GM21619 (cell line): ENCODE measurements around the gene ERC2.

Experiments used
- ATAC-seq: cut with Tn5 transposase; IDR thresholded peaks from one replicate; pipeline ENCODE4 v1.9.1; 2021; ENCODE audit not compliant: unreplicated experiment

ERC2 gene

DNA sequence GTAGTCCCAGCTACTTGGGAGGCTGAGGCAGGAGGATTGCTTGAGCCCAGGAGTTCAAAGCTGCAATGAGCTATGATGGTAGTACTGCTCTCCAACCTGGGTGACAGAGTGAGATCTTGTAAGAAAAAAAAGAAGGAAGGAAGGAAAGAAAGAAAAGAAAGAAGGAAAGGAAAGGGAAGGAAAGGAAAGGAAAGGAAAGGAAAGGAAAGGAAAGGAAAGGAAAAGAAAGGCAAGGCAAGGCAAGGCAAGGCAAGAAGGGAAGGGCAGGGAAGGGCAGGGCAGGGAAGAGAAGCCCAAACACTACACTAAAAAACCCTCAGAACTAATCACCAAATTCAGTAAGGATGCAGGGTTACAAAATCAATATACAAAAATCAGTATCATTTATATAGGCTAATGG lies 341.6 kb downstream of the ERC2 start:
- no peak for ATAC-seq

DNA sequence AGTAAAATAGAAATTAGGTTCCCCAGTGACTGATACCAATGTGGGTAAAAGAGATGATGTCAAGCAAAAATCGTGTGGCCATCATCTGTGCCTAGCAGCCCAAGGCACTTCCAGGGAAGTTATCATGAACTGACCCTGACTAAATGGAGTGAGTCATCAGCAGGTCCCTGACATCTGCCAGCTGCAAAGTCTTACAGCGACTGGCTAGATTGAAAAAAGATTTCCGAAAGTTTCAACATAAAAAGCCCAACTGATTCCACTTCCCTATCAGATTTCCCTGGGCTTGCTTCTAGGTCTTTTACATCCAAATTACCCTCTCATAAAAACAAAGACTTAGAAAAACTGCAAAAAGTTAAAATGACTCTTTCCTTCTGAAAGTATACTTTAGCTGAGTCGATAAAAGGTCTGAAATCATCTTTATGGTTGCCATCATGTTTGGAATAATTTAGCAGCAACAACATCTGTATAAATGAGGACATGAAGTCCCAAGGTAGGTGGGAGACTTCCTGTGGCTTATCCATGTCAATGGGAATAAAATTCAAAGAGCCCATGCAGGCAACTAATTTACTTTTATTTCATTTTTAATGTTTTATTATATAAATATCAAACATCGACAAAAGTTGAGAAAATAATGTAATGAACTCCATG lies 342.8 kb downstream of the ERC2 start:
- no peak for ATAC-seq

DNA sequence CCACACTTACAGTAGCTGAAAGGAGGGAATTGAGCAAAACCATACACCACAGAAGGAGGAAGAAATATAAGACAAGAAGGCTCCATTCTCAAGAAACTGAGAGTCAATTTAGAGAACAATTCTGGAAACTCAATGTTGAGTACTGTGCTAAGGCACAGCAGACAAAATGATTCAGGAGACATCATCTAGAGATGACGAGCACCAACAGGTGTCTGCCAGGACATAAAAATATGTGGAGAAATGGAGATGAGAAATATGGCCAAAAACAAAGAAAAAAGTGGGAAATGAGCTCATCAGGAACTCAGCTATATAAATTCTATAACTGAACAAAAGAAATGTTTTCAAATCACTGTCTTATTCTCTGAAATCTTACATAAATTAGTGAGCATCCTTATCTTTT lies 343.7 kb downstream of the ERC2 start:
- no peak for ATAC-seq

DNA sequence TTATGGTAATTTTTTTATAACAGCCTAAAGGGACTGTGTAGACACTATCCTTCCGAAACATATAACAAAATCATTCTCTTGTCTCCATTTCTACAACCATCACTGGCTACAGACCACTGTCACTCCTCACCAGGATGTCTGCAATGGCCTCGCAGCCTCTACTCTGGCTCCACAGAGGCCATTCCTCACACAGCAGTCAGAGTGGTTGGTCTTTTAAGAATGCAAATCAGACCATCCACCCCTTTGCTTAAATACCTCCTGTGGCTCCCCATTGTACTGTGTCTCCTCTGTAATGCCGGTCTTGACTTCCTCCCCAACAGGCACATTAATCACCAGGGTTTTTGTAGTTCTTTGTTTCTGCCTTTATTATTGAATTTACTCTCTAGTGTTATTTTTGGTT lies 344.8 kb downstream of the ERC2 start:
- no peak for ATAC-seq

DNA sequence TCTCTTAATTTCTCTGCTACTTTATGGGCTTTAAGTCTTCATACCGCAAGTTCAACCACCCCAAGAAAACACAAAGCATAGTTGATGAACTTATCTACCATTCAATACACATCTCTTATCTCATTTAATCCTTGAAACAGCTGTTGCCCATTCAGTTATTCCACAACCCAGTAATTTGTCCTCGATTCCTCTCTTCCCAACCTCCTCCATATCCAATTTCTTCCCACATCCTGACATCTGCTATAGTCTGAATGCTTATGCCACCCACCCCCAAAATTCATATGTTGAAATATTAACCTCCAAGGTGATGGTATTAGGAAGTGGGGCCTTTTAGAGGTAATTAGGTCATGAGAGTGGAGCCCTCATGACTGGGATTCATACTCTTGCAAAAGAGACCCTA lies 345.4 kb downstream of the ERC2 start:
- ATAC-seq = no peak

DNA sequence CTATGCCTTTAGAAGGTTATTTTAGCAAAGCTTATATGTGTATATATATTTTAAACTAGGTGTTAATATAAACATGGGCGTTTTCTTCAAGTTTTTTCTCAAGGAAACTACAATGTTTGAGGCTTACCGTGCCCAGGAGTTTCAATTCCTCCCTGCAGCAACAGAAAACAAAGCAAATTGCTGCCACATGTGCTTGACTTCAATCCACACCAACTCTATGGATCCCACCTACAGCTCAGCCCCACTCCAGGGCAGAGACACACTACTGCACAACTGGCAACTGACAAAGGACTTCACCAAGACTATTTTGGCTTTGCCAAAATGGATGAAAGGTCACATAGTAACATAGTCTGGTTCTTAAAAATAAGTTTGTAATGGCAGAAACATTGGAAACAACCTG lies 346.6 kb downstream of the ERC2 start:
- ATAC-seq = no peak

DNA sequence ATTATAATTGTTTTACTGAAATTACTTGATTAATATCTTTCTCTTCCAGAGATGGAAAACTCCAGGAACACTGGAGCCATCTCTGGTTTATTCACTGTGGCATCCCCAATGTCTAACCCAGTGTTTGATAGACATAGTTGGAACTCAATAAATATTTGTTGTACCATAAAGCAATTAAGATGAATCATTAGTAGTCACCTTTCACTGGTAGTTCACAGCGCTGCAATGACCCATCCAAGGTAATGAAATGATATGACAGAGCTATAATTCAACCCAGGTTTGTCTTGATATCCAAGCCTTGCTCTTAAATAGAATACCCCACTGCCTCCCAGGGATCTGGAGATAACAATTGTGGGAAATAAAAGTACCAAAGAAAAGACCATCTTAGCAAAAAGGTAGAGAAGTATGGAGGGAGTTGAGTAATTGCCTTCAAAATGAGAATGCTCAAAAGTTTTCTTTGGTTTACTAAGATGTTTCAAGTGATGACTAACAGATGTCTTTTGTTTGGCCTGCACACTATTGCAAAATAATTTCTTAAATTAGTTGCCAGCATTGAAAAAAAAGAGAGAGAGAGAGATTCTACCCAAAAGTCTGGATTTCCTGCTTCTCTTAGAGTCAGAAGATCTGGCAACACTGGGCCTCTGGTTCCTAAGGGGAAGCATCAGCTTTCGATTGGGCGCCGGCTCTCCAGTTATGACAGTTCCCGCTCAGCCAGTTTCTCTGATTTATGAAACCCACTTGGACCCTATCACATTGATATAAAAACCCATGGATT lies 348.5 kb downstream of the ERC2 start:
- no peak for ATAC-seq

DNA sequence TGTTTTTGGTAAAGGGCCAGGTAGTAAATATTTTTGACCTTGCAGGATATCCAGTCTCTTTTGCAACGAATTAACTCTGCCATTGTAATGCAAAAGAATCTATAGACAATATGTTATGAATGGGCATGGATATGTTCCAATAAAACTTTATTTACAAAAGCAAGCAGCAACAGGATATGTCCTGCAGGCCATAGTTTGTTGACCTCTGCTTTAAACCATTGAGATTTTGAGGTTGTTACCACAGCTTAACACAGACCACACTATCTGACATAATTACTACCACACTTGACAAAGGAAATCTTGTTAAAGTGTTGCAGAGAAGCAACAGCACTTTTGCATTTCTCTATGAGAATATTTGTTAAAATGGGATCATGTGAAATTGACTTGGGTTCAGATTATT lies 349.3 kb downstream of the ERC2 start:
- no peak for ATAC-seq

DNA sequence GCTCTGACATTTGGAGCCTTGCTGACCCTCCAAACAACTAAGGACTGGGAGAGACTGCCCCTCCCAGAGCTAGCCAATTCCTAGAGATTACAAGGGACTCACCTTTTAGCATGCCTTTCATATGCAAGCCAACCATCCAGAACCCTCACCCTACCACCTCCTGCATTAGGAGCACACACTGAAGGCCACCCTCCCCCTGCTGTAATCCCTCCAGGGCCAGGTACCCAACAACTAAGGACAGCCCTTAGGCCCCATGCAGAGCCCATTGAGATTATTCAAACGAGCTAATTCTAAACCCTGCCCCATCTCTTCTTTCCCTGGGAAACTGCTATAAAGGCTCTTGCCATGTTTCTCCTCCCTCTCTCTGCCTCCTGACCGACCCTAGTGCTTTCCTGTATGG lies 352.6 kb downstream of the ERC2 start:
- ATAC-seq = no peak

DNA sequence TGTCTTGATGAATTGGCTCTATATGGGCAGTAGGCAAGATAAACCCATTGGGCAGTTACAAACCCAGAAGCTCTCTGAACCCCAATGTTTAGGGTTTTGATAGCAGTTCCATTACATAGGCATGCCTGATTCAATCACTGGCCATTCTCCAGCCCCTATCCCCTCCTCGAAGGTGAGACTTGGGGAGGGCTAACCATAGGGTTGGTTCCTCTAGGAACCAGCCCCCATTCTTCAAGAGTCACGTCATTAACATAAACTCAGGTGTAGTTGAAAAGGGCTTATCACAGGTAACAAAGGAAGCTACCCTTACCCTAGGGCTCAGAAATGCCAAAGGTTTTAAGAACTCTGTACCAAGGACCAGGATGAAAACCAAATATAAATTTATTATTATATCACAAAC lies 353.1 kb downstream of the ERC2 start:
- ATAC-seq = no peak

DNA sequence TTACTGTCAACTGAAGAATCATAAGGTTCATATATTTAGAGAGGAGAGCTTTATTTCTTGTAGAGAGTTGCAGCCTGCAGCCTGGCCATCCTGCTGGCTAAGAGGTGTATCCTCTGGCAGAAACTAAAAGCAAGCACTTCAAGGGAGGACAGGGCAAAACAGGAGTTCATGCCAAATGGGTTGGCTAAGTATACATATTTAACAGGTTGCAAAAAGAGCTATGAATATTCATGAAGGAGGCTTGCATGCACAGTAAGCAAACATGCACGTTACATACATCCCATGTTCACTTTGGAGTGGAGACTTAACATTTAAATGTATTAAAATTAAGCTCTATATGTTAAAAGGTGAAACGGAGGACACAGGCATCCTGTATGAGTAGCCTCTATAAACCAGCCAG lies 354.4 kb downstream of the ERC2 start:
- ATAC-seq = no peak

DNA sequence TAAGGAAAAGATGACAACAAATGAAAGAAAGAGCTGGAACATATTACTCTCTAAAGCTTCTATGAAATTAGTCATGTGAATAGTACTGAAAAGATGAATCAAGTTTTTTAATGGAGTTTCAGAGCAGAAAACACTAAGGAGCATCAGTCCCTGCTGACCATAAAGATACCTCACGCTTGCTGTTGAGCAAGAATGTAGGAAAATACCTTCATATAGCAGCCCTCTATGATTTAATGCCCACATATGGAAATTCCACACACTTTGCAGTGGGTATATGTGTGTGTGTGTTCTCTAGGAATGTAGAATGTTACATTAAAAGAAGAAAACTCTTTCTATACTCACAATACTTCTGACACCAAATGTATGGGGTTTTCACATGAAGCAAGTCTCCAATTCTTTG lies 355.0 kb downstream of the ERC2 start:
- ATAC-seq = no peak

DNA sequence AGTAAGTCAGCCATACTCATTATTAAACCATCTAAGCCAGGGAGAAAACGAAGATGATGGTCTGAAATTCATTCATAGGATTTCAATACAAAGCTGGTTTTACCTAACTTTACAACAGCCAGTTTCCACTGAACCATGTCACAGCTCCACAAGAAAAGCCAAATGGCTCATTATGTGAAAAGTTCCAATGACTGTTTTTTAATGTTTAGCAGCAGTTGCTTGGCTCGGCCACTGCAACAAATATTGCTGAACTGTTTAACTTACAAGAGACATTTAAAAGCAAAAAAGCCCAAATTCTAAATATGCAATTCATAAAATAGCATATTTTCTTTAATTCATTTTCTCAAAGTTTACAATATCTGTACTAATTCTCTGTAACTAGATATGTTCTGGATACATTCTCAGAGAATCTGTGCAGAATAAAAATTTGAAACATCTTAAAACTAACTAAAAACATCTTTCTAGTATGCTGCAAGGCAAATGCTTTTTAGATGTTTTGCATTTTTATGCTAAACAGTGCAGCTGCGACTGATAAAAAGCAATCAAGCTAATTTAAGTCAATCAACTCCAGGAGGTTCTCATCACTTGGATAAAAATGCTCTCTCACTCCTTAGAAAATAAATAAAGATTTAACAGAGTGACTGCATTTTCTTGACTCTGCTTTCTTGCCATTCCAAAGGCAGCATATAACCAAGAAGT lies 356.5 kb downstream of the ERC2 start:
- ATAC-seq = no peak

DNA sequence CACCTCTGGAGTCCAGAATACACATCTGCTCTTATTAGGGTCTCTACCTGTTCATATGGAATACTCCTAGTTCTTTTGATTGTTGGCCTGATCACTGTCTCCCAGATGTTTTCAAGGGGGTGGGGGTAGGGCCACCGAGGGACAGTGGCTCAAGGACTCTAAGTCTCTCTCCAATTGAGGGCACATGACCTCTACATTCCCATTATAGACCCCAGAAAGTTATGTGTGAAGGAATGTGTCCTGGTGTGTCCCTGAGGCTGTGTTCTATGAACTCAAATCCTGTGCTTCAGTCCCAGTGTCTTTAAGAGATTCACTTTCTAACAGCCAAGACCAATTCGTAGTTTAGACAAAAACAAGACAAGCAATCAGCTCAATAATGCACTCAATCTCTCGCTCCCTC lies 357.4 kb downstream of the ERC2 start:
- no peak for ATAC-seq

DNA sequence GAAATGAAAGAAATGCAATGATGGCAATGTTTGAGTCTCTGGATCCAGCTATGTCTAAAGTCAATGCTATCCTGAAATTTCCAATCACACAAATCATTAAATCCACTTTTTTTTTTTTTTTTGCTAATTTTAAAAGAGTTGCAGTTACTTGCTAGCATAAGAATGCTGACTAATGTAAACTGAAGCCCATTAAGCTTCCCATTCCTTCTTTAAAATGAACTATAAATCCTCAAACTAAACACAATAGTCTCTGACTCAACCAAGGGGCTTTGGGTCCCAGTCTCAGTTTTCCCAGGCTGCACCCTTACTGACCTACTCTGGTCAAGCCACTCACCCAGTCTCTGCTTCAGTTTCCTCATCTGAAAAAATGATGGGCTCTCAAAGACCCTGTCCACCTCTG lies 361.1 kb downstream of the ERC2 start:
- ATAC-seq = no peak

DNA sequence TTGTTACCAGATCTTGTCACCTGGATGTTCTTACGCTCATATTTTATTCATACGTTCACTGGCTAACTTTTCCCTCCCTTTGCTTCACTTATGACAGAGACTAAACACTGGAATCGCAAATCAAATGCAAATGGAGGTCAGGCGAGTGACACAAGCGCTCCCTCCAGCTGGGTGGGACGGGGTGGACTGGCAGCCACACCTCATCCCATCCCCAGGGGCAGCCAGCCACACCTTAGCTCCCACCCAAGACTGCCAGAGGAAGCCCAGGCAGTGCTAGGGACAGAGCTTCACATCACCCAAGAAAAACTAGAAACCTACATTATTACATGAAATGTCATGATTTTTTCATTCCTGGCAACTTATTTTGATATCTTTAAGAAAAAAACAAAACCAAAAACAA lies 366.2 kb downstream of the ERC2 start:
- no peak for ATAC-seq

DNA sequence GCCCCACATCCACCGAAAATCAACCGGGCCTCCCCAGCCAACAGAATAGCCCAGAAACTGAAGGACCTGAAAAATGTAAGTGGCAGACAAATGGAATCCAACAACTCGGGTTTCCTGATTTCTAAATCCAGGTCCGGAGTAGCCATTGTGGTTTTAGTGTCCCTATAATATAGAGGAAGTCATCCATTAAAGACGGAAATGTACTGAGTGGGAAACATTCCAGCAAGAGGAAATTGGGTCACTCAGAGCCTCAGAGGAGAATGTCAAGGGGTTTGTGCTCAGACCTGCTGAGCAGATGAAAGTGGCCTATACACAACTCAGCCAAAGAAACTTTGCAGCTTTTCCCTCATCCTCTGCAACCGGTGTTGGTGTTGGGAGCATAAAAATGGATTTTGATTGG lies 366.7 kb downstream of the ERC2 start:
- no peak for ATAC-seq

DNA sequence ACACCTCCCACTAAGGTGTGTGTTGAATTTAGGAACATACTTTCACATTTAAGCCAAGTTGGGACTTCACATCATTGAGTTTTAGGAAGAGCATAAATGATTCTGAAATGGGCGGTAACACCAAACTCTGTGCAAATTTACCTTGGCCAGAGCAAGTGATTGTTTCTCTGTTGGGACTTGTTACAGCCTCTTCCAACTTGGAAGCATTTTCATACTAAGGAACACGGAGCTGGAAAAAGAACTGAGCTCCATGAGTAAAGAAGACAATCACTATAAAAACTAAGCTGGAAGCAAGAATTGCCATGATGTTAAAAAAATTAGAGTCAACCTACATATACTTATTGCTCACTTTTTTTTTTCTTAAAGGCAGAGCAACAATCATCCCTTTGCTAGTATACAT lies 371.3 kb downstream of the ERC2 start:
- no peak for ATAC-seq

DNA sequence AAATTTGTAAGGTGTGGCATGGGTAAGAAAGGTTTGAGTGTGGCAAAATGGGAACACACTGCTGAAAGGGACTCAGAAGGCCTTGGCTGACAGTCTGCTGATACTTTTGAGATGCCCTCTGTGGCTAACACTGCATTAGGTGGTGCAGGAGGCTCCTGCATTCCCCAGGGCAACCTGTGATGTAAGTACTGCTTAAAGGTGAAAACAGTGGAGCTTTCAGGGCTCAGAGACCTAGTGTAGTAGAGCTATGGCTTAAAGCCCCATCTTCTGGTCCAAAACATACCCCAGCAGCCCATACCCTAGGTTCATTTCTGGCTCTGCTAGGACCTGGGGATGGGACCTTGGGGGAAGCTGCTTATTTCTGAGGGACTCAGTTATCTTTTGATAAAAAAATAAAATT lies 374.1 kb downstream of the ERC2 start:
- ATAC-seq = no peak

DNA sequence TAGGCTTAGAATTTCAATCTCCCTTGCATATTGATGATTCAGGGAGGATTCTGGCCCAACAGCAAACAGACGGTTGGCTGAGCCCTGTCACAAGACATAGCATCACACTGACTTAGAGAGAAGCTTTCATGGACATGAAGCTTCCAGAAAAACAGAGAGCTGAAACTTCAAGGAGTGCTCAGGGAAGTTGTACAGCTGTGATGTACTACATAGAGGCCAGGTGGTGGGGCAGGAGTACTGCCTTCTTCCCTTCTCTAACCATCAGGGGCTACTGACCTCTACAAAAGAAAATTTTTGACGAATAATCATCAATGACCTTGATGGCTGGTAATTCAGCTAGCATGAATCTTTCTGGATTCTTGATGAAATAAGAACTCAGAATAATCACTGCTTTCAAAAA lies 378.5 kb downstream of the ERC2 start:
- ATAC-seq = no peak

DNA sequence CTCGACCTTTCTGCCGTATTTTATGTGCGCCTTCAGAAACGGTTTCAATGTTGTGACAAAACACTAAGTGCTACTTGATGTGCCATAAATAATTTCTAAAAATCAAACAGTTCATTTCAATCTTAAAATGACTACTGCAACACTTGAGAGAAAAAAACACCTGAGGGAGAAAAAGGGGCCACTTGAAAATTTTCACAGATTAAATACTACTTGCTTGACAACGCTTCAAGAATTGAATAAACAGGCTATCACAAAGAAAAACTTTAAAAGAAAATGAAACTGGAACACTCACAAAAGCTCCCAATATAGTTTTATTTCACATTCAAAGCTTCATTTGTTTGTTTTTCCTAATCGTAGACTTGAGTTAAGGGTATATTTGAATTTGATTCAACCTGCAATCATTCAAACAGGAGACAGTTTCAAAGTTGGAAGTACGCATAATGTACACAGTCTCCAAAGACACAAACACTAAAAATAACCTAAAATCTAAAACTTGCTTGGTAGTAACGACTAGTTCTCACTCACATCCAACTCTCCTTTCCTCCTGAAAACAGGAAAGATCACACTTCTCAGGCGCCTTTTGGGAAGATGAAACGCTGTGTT lies 380.7 kb downstream of the ERC2 start:
- no peak for ATAC-seq

DNA sequence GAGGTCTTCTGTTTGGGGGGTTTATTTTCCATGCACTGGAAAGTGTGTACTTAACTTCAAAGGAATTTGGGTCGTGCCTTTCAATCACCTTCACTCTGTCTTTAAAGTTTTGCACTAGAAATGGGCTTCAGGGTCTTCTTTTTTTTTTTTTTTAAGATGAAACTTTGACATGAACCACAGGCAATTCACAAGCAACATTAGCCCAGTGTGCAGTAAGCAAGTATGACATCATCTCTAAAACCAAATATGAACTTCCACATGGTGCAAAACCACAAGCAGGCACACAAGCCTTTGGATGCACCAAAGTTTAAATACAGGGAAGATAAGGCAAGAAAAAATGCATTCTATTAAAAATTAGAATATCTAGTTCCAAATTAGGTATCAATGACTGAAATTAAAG lies 381.9 kb downstream of the ERC2 start:
- no peak for ATAC-seq
